LHCN-M2 (cell line): ENCODE data around the gene XRN2. TPM values are rescaled to one million over a fixed set of nuclear protein-coding genes. Genes with fewer than 3 reads are reported as not detected.
"Not testable (repeated sequence)": the region's sequence is repeated elsewhere in the genome, so short reads cannot be mapped to it uniquely, and the experiment has no call there.

Source experiments
- DNase-seq: peaks from one replicate; pipeline ENCODE4 v3.0.0-alpha.2; 2012; ENCODE audit warnings: low read depth
- total RNA-seq: library from RNA; depleted of rRNA; stranded (reverse); fragments of >200 nt; gene quantifications from 2 replicates; pipeline ENCODE4 v1.2.3, GENCODE V29; 2014

XRN2 gene
- total RNA-seq, 1 experiment from 2014 or later: 125 TPM

GRCh38 chr20:21344961-21345360, 41.8 kb downstream of the XRN2 start:
- no peak for DNase-seq

DNA sequence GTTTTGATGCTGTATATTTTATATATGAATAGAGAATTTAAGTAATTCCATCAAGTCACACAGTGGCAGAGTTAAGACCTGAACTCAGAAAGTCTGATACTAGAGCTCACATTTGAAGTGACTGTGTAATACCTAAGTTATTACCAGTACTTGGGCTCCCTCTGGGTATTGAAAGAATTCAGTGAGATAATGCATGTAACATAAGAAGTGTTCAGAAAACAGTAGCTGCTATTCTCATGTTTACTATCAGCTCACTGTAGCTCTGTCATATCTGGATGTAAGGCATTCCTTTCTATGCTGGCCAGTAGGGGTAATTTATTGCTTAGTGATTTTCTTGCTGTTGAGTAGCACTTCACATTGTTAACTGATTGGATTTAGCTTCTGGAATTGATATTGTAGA, 49.6 kb downstream of the XRN2 start:
- DNase-seq: peak; percentile 58

GRCh38 chr20:21353236-21353635, 50.1 kb downstream of the XRN2 start:
- peak; percentile 29 for DNase-seq

- no peak for DNase-seq
These were observed 52.9 kb downstream of the XRN2 start for GRCh38 chr20:21355981-21356380.

DNA sequence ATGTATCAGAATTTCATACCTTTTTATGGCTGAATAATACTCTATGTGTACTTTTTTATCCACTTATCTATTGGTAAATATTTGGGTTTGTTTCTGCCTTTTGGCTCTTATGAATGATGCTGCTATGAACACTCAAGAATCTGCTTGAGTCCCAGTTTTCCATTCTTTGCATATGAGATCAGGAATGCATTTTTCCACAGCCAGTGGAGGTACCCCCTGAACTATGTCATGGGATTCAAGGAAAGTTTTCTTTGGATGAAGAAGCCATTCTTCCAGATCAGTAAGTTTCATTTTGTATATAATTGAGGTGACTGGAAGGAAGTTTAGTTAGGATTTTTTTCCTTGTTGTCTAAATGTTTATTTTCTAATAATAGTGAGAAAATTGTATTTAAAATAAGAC, 53.3 kb downstream of the XRN2 start:
- no peak for DNase-seq

- DNase-seq: no peak
These were observed 54.7 kb downstream of the XRN2 start for GRCh38 chr20:21357844-21358243.

DNA sequence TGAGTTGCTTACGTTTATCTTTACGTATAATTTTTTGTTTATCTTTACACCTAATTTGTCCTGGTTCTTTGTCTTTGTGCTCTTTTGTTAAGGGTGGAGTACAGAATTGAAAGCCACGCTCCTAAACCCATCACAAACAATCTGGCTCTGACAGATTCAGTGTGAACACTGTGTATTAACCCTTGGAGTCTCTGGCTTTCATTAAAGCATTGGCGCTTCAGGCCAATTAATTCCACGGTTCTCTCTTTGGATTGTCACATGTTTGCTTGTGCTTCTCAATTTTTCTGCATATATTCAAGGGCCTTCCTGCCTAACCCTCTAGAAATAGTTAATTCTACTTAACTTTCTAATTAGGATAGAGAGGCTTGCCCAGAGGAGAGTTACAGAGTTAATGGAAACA, 55.6 kb downstream of the XRN2 start:
- DNase-seq: no peak

DNA sequence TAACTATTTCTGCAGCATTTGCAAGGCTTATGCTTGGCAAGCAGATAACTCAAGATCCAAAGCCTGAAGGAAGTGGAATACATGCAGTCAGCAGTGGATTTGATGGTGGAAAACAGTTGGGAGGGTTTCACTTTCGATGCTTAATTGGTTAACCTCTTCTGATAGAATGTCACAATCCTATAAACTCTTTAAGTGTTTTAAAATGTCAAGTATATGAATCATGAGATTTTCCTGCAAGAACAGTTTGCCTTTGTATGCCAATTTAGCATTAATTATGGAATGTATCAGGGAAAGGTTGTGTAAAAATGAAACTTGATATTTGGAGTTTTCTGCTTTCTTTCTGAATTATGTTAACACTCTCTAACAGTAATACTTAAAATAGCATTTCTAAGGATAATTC, 57.6 kb downstream of the XRN2 start:
- DNase-seq: peak; percentile 13

DNA sequence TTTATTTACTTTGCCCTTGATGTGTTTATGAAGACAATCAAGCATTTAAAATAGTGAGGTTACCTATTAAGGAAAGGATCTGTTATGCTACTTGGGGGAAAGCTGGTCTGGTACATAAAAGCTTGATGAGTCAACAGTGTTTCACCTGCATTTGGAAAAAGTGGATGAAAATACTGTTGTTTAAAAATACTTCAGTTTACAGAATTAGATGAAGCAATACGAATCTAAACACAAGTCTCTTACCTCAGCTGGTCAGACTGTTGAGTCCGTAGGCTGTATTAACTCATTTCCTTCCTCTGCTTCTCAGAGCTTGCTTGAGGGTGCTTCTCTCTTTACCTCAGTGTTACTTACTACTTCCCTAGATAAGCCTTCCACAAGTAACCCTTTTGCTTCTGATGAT, 58.1 kb downstream of the XRN2 start:
- no peak for DNase-seq

- no peak for DNase-seq
These were observed 61.3 kb downstream of the XRN2 start for GRCh38 chr20:21364413-21364812.

DNA sequence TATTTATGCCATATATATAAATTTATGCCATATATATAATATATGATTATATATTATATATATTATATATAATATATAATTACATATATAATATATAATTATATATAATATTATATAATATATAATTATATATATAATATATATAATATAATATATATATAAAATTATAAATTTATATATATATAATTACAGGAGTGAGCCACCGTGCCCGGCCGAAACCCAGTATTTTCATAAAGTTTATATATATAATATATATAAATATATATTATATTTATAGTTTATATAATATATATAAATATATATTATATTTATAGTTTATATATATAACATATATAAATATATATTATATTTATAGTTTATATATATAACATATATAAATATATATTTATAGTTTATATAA, 62.6 kb downstream of the XRN2 start:
- no peak for DNase-seq

DNA sequence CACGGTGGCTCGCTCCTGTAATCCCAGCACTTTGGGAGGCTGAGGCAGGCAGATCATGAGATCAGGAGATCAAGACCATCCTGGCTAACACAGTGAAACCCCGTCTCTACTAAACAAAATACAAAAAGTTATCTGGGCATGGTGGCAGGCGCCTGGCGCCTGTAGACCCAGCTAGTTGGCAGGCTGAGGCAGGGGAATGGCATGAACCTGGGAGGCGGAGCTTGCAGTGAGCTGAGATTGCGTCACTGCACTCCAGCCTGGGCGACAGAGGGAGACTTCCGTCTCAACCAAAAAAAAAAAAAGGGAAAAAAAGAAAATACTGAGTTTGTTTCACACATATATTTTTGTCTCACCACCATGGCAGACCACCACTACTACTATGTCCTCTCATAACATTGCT, 63.1 kb downstream of the XRN2 start:
- DNase-seq: not testable (repeated sequence)

DNA sequence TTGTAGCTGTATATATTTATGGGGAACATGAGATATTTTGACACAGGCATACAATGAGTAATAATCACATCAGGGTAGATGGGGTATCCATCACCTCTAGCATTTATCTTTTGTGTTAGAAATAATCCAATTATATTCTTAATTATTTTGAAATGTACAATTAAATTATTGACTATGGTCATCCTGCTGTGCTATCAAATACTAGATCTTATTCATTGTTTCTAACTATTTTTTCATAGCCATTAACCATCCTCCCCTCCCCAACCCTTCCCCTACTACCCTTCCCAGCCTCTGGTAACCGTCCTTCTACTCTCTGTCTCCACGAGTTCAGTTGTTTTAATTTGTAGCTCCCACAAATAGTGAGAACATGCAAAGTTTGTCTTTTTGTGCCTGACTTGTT, 65.7 kb downstream of the XRN2 start:
- no peak for DNase-seq

- DNase-seq: no peak
These were observed 68.1 kb downstream of the XRN2 start for GRCh38 chr20:21371193-21371592.

DNA sequence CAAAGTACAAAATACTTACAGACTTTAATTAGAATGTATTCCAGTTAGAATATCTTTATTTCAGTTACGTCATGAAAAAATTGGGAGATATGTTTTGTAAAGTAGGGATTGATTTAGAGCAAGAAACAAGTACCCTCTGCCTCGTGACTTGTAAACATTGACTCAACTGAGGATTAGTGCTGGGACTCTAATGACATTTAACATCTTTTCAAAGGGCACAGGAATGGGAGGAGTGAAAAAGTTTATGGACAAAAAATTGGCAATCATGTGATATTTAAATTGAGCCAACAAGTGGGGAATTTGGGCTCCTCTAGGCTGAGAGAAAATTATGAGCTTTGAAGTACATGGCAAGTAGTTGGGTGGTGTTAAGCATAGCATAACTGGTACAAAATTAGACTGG, 68.9 kb downstream of the XRN2 start:
- DNase-seq: no peak

GRCh38 chr20:21373436-21373835, 70.3 kb downstream of the XRN2 start:
- no peak for DNase-seq

- DNase-seq: no peak
These were observed 73.5 kb downstream of the XRN2 start for GRCh38 chr20:21376626-21377025.

DNA sequence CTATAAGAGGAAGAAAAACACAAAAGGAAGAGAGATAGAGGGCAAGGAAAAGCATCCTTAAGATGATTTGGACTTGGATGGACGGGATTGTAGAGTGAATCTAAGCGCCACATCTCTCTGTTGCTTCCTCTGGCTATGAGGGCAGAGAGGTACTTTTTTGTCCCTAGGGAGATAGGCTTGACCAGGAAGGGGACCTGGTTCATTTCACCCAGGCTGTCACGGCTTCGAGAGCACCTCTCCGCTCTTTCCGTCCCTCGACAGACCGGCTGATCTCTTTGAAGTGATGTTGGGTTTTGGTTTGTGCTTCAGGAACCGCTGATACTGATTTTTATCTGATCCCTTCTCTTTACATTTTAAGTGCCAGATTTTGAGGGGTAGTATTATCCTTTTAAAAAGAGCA, 74.6 kb downstream of the XRN2 start:
- no peak for DNase-seq

DNA sequence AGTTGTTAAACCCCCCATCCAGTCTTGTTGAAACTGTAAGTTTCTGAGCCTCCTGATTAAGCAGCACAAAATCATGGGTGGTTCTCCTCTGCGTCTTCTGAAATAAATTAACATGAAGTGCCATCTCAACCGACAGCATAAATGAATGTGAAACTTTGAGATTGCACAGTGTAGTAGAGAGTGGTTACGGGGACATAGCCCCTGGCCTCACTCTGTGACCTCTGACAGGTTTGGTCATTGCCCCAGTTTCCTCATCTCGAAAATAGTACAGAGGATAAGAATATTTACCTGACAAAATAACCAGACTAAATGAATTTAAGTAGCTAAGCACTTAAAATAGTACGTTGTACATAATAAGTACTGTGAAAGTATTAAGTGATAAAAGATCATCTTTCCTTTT, 75.1 kb downstream of the XRN2 start:
- no peak for DNase-seq

DNA sequence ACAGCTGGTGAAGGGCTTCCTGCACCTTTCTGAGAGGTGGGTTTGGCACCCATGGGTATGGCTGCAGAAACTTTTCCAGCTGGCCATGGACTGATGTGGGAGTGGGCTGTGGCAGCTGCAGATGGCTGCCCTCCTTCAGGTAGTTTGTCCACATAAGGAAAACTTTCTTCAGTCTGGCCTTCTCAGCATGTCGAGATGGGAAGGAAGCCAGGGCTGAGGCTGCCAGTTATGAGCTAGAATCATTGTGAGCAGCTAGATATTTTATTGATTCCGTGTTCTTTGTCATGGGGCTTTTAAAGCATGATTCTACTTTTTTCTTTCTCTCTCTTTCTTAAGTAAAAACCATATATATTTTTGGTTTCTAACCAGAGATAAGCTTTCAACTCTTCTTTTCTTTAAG, 77.6 kb downstream of the XRN2 start:
- DNase-seq: no peak

DNA sequence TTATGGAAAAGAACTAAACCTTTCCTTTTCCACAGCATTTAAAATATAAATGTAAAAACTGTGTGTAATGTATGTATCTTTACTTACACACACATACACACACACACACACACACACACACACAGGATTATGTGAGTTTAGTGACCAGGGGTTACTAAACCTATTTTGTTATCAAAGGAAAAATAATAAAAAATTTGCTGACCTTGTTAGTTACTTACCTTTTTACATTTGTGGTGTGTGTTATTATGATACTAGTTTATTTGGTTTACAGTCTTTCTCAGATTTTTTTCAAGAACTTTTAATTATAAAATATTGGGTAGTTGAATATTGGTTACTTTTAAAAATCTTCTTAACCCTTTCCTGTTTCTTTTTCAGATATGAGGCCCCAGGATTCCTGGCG, 78.5 kb downstream of the XRN2 start:
- DNase-seq: no peak

DNA sequence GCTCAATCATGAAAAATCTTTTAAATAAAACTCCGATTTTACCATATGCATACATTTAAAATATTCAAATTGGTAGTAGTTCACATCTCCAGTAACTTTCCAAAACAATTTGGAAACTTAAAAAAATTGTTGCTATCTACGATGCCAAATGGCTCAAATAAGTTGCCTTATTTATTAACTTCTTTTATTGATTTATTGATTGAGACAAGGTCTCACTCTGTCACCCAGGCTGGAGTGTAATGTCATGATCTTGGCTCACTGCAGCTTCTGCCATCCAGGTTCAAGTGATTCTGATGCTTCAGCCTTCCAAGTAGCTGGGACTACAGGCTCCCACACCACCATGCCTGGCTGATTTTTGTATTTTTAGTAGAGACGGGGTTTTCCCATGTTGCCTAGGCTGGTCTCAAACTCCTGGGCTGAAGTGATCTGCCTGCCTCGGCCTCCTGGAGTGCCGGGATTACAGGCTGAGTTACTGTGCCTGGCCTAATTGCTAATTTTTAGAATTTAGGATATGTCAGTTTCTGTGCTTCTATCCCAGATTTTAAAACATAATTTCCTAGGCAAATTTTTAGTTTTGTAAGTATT, 81.3 kb downstream of the XRN2 start:
- no peak for DNase-seq

- DNase-seq: no peak
These were observed 83.0 kb downstream of the XRN2 start for GRCh38 chr20:21386111-21386510.

DNA sequence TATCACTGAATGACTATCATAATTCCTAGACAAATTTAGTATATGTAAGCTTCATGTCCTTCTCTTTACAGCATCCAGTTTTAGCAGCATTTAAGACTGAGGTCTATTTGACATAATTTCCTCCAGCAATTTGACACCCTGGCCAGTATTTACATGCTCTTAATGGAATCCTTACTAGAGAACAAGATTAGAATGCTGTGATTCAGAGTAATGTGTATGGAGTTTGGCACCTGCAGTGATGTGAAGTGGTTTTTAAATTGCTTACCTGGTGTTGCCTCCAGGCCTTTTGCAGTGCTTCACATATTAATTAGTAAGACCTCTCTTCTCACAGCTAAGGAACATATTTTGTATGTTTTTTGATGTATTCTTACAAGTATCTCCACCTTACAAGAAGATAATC, 84.4 kb downstream of the XRN2 start:
- DNase-seq: no peak
